K562 (cell line): ENCODE data around the gene MID1IP1. TPM values are rescaled to one million over a fixed set of nuclear protein-coding genes. Genes with fewer than 3 reads are reported as not detected.
A peak's percentile ranks its signal among the peaks of the same experiment; 100 is the strongest.

Experiments
- ARID3A ChIP-seq: IDR thresholded peaks from 2 replicates; pipeline ENCODE4 v1.6.1; 2012; ENCODE audit warnings: low read depth, low read length, improper control_type of control experiment, borderline replicate concordance
- CEBPG ChIP-seq, 3 experiments: fragments of 200-800 bp in 1 of 3; sonication (Bioruptor generic) in 1 of 3; sonication (generic) in 1 of 3; formaldehyde crosslinking in 1 of 3; IDR thresholded peaks in 2 of 3; conservative IDR thresholded peaks in 1 of 3; 2 replicates each; pipeline versions ENCODE4 v1.6.1 to v1.8.0; 2016 to 2022; ENCODE audit warnings: missing compliant biosample characterization in 2 of 3, missing genetic modification characterization in 2 of 3, mild to moderate bottlenecking in 1 of 3, missing genetic modification reagents in 1 of 3
- CSDE1 ChIP-seq, 2 experiments: fragments of 450-650 bp; IDR thresholded peaks; 2 replicates each; pipeline ENCODE4 v1.6.1; 2016; ENCODE audit warnings: mild to moderate bottlenecking in 1 of 2
- L3MBTL2 ChIP-seq: fragments of 450-650 bp; IDR thresholded peaks from 2 replicates; pipeline ENCODE4 v1.6.1; 2016; ENCODE audit warnings: mild to moderate bottlenecking, moderate library complexity
- POLR3G ChIP-seq: IDR thresholded peaks from 2 replicates; pipeline ENCODE4 v1.6.1; 2011; ENCODE audit not compliant: insufficient read length, insufficient replicate concordance; ENCODE audit errors: extremely low read depth
- RBM14 ChIP-seq: fragments of 200-400 bp; formaldehyde crosslinking; IDR thresholded peaks from 2 replicates; pipeline ENCODE4 v1.6.1; 2018; ENCODE audit warnings: low read depth, mild to moderate bottlenecking, low read length, moderate library complexity, borderline replicate concordance; ENCODE audit not compliant: insufficient read depth
- RFX1 ChIP-seq: fragments of 450-650 bp; IDR thresholded peaks from 2 replicates; pipeline ENCODE4 v1.6.1; 2016; ENCODE audit warnings: mild to moderate bottlenecking, moderate library complexity
- RNF219 ChIP-seq: fragments of 250-450 bp; sonication (Bioruptor Pico); IDR thresholded peaks from 2 replicates; pipeline ENCODE4 v1.5.0; 2022; ENCODE audit warnings: mild to moderate bottlenecking
- SLC30A9 ChIP-seq: fragments of 250-450 bp; sonication (Bioruptor Pico); IDR thresholded peaks from 2 replicates; pipeline ENCODE4 v1.8.0; 2022; ENCODE audit warnings: mild to moderate bottlenecking, moderate library complexity
- TRIM28 ChIP-seq: fragments of 450-650 bp; IDR thresholded peaks from 2 replicates; pipeline ENCODE4 v1.6.1; 2017
- TSC22D4 ChIP-seq: fragments of 450-650 bp; IDR thresholded peaks from 2 replicates; pipeline ENCODE4 v1.6.1; 2016; ENCODE audit warnings: missing genetic modification characterization, missing biosample characterization, control low read depth
- ZNF23 ChIP-seq: fragments of 250-450 bp; sonication (Bioruptor Pico); IDR thresholded peaks from 2 replicates; pipeline ENCODE4 v1.4.0; 2020; ENCODE audit warnings: mild to moderate bottlenecking
- ZNF655 ChIP-seq: fragments of 250-450 bp; sonication (Bioruptor Pico); IDR thresholded peaks from 2 replicates; pipeline ENCODE4 v1.5.0; 2021
- polyA plus RNA-seq, 8 experiments: library from polyadenylated mRNA; depleted of rRNA in 4 of 8; stranded (reverse) in 5 of 8; unstranded in 3 of 8; fragments of >200 nt; fragmentation: Nextera tagmentation in 2 of 8; fragmentation: Illumina TruSeq in 1 of 8; extraction: Ambion mirVana in 2 of 8; extraction: Trizol in 1 of 8; gene quantifications; 2 replicates each; pipeline versions ENCODE4 v1.2.1 to v1.2.3, GENCODE V29; 2011 to 2014; ENCODE audit warnings: inconsistent platforms in 1 of 8, missing spikeins in 1 of 8
- total RNA-seq, 7 experiments: library from RNA; depleted of rRNA in 6 of 7; stranded (reverse); fragments of >200 nt in 6 of 7; fragmentation: Illumina TruSeq in 2 of 7; extraction: Trizol in 2 of 7; gene quantifications; 2 replicates each; pipeline versions ENCODE4 v1.2.1 to v1.2.3, GENCODE V29; 2011 to 2021; ENCODE audit warnings: low replicate concordance in 1 of 7
- TF ChIP-seq, protein P1 (sequence below): fragments of 450-650 bp; formaldehyde crosslinking; conservative IDR thresholded peaks from 2 replicates; pipeline ENCODE4 v1.4.0; 2022; ENCODE audit warnings: mild to moderate bottlenecking, missing genetic modification characterization
- TF ChIP-seq, protein P2 (sequence below): fragments of 450-650 bp; IDR thresholded peaks from 2 replicates; pipeline ENCODE4 v1.6.1; 2017; ENCODE audit warnings: antibody characterized with exemption, mild to moderate bottlenecking

Gene MID1IP1
- total and polyA plus RNA-seq, 9 of the 15 experiments (the other 6 are each of a cell fraction or from before 2014, with no cell fraction given) = 0.51 to 102 (median 27.5) TPM

GRCh38 chrX:38803588-38804431, 2.6 kb downstream of the MID1IP1 start (continued):
- TF ChIP-seq, protein P1, sequence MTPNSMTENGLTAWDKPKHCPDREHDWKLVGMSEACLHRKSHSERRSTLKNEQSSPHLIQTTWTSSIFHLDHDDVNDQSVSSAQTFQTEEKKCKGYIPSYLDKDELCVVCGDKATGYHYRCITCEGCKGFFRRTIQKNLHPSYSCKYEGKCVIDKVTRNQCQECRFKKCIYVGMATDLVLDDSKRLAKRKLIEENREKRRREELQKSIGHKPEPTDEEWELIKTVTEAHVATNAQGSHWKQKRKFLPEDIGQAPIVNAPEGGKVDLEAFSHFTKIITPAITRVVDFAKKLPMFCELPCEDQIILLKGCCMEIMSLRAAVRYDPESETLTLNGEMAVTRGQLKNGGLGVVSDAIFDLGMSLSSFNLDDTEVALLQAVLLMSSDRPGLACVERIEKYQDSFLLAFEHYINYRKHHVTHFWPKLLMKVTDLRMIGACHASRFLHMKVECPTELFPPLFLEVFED (CRISPR knock-in tag) = no peak
- TF ChIP-seq RFX1 (no peak), ARID3A (no peak), ZNF23 (no peak), CSDE1 (IDR thresholded peaks at IDR 0.05) (no peak), RBM14 (no peak), SLC30A9 (CRISPR knock-in tag) (no peak), TRIM28 (no peak), ZNF655 (CRISPR knock-in tag) (no peak), CEBPG (CRISPR knock-in tag; IDR thresholded peaks at IDR 0.05) (peak; percentile 77), CEBPG (tag; conservative IDR thresholded peaks at IDR 0.05 in 1 of 2, IDR thresholded peaks at IDR 0.05 in 1 of 2) (peak; percentile 86 to 88), L3MBTL2 (peak; percentile 84), TSC22D4 (tag) (no peak), POLR3G (no peak), RNF219 (CRISPR knock-in tag) (no peak)
- TF ChIP-seq, protein P2, sequence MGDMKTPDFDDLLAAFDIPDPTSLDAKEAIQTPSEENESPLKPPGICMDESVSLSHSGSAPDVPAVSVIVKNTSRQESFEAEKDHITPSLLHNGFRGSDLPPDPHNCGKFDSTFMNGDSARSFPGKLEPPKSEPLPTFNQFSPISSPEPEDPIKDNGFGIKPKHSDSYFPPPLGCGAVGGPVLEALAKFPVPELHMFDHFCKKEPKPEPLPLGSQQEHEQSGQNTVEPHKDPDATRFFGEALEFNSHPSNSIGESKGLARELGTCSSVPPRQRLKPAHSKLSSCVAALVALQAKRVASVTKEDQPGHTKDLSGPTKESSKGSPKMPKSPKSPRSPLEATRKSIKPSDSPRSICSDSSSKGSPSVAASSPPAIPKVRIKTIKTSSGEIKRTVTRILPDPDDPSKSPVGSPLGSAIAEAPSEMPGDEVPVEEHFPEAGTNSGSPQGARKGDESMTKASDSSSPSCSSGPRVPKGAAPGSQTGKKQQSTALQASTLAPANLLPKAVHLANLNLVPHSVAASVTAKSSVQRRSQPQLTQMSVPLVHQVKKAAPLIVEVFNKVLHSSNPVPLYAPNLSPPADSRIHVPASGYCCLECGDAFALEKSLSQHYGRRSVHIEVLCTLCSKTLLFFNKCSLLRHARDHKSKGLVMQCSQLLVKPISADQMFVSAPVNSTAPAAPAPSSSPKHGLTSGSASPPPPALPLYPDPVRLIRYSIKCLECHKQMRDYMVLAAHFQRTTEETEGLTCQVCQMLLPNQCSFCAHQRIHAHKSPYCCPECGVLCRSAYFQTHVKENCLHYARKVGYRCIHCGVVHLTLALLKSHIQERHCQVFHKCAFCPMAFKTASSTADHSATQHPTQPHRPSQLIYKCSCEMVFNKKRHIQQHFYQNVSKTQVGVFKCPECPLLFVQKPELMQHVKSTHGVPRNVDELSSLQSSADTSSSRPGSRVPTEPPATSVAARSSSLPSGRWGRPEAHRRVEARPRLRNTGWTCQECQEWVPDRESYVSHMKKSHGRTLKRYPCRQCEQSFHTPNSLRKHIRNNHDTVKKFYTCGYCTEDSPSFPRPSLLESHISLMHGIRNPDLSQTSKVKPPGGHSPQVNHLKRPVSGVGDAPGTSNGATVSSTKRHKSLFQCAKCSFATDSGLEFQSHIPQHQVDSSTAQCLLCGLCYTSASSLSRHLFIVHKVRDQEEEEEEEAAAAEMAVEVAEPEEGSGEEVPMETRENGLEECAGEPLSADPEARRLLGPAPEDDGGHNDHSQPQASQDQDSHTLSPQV = peak; percentile 90
